NCI-H2171 (cell line): ENCODE data around the gene POLR3E.
"Not testable (repeated sequence)": the region's sequence is repeated elsewhere in the genome, so short reads cannot be mapped to it uniquely, and the experiment has no call there.

Experiments
- DNase-seq: peaks from one replicate; lab custom pipeline; 2025; lab: John Stamatoyannopoulos, UW

POLR3E gene

DNA sequence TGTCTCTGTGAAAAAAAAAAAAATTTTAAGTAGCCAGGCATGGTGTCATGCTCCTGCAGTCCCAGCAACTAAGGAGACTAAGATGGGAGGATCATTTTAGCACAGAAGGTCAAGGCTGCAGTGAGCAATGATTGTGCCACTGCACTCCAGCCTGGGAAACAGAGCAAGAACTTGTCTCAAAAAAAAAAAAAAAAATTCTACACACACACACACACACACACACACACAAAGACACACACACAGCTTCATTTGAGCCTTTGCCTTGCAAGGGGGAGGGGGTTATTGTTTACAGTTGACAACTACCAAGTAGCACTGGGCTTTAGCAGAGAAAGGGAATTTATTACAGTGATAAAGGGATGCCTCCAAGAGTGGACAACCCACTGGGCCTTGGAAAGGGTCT is 4.9 kb upstream of the POLR3E start:
- no peak for DNase-seq

DNA sequence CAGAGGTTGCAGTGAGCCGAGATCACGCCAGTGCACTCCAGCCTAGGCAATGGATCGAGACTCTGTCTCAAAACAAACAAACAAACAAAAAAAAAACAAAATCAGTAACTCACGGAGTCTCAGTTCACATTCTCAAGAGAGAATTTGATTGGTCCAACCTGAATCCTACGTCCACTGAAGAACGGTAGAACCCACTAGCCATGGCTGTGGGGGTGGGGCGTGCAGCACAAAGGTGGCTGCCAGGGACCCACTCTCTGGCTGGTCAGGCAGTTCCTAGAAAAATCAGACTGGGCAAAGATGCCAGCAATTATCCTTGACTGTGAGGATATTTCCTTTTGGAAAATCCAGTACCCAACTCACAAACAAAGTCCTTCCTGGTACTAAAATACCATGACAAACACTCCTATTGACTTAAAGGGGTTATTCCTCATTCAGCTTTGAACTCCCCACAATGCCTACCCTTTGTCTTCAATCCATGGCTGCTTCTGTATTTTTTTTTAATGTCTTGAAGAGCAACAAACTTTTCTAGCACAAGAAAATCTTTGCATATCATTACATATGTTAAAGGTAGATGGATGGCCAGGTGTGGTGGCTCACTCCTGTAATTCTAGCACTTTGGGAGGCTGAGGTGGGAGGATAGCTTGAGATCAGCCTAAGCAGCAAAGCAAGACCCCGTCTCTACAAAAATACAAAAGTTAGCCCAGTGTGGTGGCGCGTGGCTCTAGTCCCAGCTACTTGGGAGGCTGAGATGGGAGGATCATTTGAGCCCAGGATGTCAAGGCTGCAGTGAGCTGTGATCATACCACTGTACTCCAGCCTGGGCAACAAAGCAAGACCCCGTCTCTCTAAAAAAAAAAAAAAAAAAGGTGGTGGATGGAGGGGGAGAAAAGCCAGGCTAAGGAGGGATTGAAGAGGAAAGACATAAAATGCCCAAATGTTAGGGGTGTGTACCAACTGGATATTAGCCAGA is 3.8 kb upstream of the POLR3E start:
- DNase-seq: no peak

DNA sequence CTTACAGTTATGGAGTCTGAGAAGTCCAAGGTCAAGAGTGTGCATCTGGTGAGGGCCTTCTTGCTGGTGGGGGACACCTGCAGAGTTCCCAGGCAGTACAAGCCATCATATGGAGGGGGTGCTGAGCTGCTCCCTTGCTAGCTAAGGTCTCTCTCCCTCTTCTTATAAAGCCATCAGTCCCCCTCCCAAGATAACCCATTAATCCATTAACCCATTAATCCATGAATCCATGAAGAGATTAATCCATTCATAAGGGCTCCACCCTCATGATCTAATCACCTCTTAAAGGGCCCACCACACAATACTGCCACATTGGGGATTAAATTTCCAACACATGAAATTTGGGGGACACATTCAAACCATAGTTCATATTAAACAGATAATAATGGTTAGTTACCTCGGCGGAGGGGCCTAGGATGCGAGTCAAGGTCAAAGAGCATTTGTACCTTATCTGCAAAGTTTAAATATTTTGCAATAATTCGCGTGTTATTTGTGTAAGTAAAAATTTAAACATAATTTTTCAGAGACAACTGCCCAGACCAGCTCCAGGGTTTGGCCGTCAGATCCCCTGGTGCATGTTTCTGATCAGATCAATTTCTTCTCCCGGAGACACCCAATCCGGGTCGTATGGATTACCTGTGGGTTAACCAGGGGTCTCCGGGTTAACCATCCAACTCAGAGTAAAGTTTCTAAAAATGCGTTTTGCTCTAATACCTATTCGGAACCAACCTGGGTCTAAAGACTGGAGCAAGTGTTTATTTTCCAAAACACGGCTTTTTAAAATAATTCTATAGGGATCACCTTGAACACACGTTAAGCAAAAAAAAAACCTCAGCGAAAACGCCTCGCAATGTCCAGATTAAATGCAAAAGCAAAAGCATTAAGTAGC is 740 bp upstream of the POLR3E start:
- DNase-seq: no peak

DNA sequence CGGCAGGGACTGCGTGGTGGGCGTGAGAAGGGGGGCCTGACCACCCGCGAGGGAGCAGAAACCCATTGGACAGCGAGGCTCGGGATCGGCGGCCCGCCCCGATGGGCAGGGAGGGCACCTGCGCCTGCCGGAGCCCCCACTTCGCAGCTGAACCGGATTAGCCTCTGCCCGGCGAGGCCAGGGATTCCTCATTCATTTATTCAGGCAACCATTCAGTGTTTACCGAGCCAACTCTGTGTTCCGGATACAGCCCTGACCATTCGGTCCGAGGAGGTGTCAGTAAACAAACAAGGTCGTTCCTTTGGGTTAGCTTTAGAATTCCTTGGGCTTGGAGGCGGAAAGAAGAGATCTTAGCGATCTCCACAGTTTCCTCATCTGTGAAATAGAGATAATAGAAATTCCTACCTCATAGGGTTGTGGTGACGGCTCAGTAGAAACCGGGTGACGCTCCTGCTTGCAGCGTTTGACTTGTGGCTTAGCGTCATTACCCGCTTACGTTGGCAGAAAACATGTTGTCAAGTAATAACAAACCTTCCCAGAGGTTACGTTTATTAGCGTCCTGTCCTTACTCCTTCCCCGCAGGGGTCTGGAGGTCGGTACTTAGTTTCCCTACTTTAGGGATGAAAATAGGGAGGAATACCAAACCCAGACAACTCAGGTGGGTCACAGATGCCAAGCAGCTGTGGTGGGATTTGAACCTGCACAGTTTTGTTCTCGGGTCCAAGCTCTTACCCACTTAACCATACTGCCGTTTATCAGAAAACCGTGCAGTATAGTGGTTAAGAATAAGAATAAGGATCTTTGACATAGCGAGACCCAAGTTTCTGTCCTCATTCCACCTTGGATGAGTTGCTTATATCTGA is 893 bp downstream of the POLR3E start:
- peak; percentile 67 for DNase-seq

DNA sequence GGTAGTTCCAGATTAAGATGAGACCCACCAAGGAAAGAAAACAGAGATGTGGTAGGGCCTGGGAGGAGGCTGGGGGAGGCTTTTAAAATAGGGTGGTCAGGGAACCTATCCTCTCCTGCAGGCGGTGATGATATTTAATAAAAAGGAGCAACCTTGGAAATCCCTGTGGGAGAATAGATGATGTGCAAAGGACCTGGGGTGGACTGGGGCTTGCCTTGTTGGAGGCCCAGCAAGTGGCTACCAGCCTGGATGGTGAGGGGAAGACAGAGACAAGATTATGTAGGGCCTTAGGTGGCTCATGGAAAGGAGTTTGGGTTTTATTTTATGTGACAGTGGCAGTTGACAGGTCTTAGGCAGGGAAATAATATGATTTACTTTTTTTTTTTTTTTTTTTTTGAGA is 1.8 kb downstream of the POLR3E start:
- DNase-seq: no peak

DNA sequence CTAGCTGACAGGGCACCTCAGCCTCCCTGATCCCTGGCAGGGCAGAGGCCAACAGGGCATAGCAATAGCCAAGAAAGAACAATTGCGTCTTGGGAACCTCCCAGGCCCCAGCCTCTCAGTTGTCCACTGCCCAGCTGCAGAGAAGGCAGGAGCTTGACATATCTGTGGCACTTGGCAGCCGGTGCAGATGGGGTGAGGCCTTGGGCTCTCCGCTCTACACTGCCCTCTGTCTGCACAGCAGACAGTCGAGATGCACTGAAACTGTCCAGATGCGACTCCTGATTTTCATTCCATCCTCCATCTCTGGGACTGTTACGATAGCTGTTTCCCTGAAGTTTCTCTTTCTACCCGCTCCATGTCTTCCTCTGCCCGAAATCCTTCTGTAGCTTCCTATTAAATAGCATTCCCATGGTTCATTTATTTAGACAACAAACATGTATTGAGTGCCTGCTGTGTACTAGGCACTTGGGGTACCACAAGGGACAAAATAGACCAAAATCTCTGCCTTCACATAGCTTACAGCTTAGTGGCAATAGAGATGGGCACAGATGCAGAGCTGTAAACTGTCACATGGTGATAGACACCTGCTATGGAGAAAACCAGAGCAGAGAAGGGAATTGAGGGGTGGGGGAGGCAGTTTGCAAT is 3.3 kb downstream of the POLR3E start:
- DNase-seq: no peak

DNA sequence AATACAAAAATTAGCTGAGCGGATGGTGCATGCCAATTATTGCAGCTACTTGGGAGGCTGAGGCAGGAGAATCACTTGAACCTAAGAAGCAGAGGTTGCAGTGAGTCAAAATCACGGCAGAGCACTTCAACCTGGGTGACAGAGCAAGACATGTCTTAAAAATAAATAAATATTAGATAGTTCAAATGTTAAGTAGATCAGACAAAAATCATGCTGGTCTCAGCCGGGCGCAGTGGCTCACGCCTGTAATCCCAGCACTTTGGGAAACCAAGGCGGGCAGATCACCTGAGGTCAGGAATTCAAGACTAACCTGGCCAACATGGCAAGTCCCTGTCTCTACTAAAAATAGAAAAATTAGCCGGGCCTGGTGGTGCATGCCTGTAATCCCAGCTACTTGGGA is 4.2 kb downstream of the POLR3E start:
- DNase-seq: not testable (repeated sequence)

DNA sequence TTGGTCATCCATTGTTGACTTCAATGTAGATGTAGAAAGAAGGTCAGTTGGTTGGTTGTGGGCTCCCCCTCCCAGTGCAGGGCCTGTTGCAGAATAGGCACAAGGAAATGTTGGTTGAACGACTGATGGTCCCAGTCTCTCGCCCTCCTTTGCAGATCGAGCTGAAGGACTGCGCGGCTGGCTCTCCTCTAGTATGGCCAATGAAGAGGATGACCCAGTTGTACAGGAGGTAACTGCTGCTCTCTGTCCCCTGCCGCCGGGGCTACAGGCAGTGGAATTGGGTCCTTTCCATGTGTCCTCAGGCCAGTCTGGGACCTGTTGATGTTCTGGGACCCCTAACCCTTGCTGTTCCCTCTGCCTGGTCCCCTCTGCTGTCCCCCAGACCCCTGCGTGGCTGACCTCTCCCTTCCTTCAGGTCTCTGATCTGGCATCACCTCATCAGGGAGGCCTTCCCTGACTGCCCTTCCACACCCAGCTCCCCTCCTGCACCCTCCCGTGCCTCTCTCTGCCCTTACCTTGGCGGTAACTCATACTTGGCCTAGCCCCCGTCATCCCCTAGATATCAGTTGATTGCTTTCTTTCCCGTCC is 5.7 kb downstream of the POLR3E start:
- DNase-seq: no peak

DNA sequence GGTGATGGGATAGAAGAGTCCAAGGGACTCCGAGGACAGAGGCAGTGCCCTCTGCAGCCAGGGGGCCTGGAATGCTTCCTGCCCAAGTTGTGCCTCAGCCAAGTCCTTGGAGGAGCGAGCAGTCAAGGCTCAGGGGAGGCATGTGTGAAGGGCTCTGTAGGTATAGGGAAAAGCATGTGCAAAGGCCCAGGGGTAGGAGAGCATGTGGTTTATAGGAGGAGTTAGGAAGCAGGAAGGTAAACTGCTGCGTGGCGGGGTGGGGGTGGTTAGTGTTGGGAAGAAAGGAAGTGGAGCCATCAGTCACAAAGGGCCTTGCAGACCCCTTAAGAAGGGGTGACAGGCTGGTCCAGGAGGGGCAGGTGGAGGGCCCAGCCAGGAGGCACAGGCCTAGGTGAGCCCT is 7.2 kb downstream of the POLR3E start:
- DNase-seq: no peak

DNA sequence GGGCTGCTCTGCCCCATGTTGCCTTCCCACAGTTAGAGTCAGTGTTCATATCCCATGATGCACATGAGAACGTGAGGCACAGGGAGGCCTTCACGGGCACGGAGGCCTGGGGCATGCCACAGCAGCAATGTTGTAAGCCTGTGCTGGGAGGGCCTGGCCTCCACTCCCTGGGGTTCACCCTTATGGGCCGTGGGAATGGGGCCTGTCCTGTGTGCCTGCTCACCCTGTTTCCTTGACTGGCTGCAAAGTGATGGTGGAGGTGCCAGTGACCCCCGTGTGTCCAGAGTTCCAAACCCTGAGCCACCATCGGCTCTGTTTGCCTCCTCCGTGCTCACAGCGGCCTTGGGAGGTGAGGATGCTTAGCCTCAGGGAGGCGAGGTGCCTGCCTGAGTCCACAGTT is 9.6 kb downstream of the POLR3E start:
- no peak for DNase-seq

DNA sequence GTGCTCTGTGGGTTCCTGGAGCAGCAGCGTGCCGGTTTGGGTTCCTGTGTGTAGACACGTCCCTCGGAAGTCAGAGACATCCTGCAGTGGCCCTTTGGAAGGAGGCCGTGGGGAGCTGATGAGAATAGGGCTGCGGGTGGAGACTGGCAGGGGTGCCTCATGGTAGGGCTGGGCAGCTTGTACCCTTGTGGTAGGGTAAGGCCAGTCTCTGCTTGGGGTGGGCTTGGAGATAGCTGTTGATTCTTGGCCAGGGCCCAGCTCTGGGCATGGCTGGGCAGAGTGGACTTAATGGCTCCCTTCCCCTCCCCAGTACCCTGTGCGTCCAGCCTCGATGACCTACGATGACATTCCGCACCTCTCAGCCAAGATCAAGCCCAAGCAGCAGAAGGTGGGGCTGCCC is 10.6 kb downstream of the POLR3E start:
- no peak for DNase-seq

DNA sequence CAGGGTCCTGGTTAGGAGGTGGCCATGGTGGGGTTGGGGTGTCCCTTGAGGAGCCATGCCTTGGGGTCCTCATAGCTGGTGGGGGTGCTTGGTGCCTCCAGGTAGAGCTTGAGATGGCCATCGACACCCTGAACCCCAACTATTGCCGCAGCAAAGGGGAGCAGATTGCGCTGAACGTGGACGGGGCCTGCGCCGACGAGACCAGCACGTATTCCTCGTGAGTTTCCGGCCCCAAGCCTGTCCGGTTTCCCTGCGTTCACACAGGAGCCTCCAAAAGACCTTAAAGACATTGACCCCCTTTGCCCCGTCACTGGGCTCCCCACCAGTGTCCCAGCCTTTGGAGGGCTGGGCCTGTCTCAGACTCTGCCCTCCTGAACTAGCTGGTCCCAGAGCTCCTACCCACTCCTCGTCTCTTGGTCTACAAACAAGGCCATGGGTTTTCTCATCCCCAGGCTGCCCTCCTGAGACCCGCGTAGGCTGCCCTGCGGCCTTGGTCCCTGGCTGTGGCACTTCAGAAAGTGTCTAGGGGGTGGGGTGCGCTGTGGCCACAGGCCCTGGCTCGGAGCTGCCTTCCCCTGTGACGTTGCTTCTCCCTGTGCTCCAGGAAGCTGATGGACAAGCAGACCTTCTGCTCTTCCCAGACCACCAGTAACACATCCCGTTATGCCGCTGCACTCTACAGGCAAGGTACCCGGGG is 11.8 kb downstream of the POLR3E start:
- DNase-seq: no peak

DNA sequence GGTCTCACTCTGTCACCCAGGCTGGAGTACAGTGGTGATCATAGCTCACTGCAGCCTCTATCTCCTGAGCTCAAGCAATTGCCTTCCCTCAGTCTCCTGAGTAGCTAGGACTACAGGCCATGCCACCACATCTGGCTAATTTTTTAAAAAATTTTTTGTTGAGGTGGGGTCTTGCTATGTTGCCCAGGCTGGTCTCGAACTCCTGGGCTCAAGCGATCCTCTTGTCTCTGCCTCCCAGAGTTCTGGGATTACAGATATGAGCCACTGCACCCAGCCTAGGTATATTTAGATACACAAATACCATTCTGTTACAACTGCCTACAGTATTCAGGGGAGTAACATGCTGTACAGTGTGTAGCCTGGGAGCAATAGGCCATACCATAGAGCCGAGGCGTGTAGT is 14.3 kb downstream of the POLR3E start:
- no peak for DNase-seq

DNA sequence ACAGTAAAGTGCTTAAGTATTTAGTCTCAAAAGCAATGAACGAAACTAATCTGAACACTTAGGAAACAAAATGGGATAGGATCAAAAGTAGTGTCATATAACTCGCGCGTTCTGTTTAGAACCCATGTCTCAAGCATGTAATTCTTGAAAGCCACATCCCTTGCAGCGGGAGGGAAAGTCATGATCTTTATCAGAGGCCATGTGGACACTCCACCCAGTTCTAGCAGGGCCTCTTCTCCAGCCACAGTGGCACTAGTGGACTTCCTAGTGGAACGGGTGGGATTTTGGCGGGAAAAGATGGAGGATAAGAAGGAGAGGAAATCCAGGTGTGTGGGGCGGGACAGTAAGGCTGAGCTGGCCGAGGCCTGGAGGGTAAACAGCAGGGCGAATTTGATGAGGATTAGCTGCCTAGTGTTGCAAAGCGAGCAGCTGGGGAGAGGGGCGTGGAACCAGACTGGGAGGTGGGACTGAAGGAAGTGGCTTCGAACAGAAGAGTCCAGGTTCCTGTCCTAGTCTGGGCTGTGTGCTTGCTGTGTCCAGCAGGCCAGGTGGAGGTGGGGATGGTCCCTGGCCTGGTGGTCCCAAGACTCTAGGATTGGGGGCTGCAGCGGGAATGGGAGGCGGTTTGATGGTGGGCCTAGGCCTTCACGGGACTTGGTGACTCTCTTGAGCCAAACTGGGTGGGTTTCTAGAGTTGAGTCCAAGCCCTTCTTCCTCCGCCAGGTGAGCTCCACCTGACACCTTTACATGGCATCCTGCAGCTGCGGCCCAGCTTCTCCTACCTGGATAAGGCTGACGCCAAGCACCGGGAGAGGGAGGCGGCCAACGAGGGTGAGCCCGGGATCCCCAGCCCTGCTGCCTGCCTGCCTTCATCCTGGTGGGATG is 15.9 kb downstream of the POLR3E start:
- DNase-seq: no peak

DNA sequence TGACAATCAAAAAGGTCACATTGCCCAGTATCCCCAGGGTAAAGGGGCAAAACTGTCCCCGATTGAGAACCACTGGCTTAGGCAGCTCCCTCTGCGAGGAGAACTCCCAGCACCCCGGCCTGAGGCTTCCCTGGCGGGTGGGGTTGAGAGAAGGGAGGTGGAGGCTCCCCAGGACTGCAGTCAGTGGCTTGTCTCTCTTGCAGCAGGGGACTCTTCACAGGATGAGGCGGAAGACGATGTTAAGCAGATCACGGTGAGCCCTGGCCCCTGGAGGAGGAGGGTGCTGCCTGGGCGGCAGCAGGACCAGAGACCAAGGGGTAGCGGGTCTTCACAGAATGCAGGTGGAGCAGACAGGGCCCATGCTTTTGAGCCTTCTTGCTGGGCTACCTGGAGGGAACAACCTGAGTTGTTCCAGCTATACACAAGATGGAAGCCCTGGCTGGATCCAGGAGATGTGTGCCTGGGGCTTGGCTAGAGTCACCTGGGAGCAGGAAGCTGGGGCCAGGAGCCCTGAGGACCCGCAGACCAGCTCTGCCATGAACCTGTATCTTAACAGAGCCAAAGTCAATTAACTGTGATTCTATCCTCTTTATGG is 16.8 kb downstream of the POLR3E start:
- DNase-seq: no peak

DNA sequence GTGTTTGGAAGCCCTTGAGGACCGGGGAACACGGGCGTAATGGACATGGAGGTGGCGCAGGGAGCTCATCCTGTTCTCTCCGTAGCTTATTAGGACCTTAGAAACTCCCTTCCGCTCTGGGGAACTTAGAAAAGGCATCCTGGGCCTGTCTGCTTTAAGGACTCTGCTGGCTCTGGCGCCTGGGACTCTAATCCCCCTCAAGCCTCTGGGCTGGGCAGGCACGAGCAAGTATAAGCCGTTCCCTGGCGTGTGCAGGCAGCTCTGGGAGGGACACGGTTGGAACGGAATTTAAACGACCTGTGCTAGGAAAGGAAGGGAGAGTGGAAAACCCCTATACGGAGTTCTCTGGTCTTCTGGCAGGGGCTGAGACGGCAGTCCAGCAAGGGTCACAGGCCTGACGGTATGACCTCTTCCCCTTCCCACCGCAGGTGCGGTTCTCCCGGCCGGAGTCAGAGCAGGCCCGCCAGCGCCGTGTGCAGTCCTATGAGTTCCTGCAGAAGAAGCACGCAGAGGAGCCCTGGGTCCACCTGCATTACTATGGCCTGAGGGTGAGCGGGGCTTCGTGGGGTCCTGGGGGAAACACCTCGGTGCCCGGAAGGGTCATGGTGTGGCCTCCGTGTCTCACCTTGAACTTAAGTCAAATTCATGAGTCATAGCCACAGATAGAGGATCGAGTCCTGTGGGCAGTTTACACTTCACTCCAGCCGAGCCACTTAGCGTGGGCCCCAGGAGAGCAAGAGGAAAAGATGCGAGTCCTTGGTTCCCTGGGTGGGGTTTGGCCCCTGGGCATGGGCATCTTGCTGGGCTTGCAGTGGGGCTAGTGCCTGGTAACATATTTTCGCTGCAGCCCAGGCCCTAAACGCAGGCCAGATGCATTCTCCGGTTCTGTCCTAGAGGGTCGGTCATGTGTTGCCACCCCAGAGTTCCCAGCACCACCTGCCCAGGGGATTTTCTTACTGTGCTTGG is 17.7 kb downstream of the POLR3E start:
- DNase-seq: no peak

DNA sequence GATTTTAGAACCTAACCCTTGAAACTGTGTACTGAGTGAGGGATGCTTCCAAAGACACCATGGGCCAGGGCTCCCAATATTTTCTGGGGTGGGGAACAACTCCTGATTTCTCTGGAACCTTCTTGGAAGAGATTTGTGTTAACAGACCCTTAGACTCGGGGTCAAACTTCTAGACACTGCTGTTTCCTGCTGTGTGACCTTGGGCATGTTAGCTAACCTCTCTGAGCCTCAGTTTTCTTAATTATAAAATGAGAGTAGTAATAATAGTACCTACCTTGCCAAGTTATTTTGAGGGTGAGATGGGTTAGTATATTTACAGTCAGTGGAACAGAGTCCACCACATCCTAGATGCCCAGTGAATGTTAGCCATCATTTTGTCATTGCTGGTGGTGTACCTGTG is 18.8 kb downstream of the POLR3E start:
- no peak for DNase-seq

DNA sequence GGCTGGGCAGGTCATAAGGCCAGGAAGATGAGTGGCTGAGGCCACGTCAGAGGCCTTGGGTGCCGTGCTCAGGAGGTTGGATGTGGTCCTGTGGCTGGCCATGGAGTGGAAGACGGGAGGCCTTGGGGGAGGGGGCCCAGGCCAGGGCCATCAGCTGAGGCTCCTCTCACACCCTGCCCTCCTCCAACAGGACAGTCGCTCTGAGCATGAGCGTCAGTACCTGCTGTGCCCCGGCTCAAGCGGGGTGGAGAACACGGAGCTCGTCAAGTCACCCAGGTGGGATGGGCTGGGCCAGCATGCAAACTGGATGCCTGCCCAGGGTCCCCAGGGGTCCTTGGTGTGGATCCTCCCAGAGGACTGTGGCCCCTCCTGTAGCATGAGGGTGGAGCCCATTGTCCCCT is 19.2 kb downstream of the POLR3E start:
- no peak for DNase-seq
